Astrocyte (in vitro differentiated cells and primary cell): Measurements from ENCODE around the gene GALNT2. TPM values are rescaled to one million over a fixed set of nuclear protein-coding genes. Genes with fewer than 3 reads are reported as not detected.
A peak's percentile ranks its signal among the peaks of the same experiment; 100 is the strongest.

Experiments used
- DNase-seq: peaks from one replicate; pipeline ENCODE4 v3.0.0-alpha.2; 2010; ENCODE audit warnings: low read depth
- FAIRE-seq: peaks from 2 replicates; lab custom pipeline; 2011; peaks lifted over from hg19 to GRCh38; lab: Jason Lieb, UNC
- H2AFZ ChIP-seq: 2 replicates; pipeline ENCODE4 v1.6.0; 2012; ENCODE audit warnings: low read depth, low read length, inconsistent platforms
- H3K27ac ChIP-seq: 2 replicates; pipeline ENCODE4 v1.5.1; 2011; ENCODE audit warnings: low read depth, low read length, inconsistent platforms
- H3K27me3 ChIP-seq: 2 replicates; pipeline ENCODE4 v1.6.0; 2011; ENCODE audit warnings: low read length, inconsistent platforms; ENCODE audit not compliant: insufficient read depth
- H3K36me3 ChIP-seq: 2 replicates; pipeline ENCODE4 v1.5.1; 2011; ENCODE audit warnings: low read length, inconsistent platforms; ENCODE audit not compliant: insufficient read depth
- H3K4me1 ChIP-seq: 2 replicates; pipeline ENCODE4 v1.5.1; 2011; ENCODE audit warnings: low read length, inconsistent platforms; ENCODE audit not compliant: insufficient read depth
- H3K4me2 ChIP-seq: 2 replicates; pipeline ENCODE4 v1.6.0; 2012; ENCODE audit warnings: low read length, inconsistent platforms
- H3K4me3 ChIP-seq: 2 replicates; pipeline ENCODE4 v1.5.1; 2011; ENCODE audit warnings: low read depth, mild to moderate bottlenecking, low read length, inconsistent platforms; ENCODE audit not compliant: insufficient read depth
- H3K79me2 ChIP-seq: 2 replicates; pipeline ENCODE4 v1.6.0; 2012; ENCODE audit warnings: mild to moderate bottlenecking, low read length, inconsistent platforms; ENCODE audit not compliant: insufficient read depth
- H3K9ac ChIP-seq: 2 replicates; pipeline ENCODE4 v1.6.0; 2012; ENCODE audit warnings: mild to moderate bottlenecking, low read length, inconsistent platforms
- H3K9me3 ChIP-seq: 2 replicates; pipeline ENCODE4 v1.5.1; 2012; ENCODE audit warnings: low read depth, mild to moderate bottlenecking, low read length, inconsistent platforms; ENCODE audit not compliant: insufficient read depth
- H4K20me1 ChIP-seq: 2 replicates; pipeline ENCODE4 v1.6.0; 2012; ENCODE audit warnings: low read length, inconsistent platforms; ENCODE audit not compliant: insufficient read depth
- H3K27ac Mint-ChIP-seq: one replicate; pipeline ENCODE4 v1.8.0; 2021; ENCODE audit warnings: mild to moderate bottlenecking, mixed read lengths; ENCODE audit not compliant: unreplicated experiment
- H3K27me3 Mint-ChIP-seq: one replicate; pipeline ENCODE4 v1.8.0; 2021; ENCODE audit warnings: low read depth, mixed read lengths; ENCODE audit not compliant: unreplicated experiment
- H3K36me3 Mint-ChIP-seq: one replicate; pipeline ENCODE4 v1.8.0; 2021; ENCODE audit warnings: low read depth, mixed read lengths; ENCODE audit not compliant: unreplicated experiment
- H3K4me1 Mint-ChIP-seq: one replicate; pipeline ENCODE4 v1.8.0; 2021; ENCODE audit warnings: low read depth, mixed read lengths; ENCODE audit not compliant: unreplicated experiment
- H3K4me3 Mint-ChIP-seq: one replicate; pipeline ENCODE4 v1.8.0; 2021; ENCODE audit warnings: mild to moderate bottlenecking, moderate library complexity, mixed read lengths; ENCODE audit not compliant: unreplicated experiment
- H3K9me3 Mint-ChIP-seq: one replicate; pipeline ENCODE4 v1.8.0; 2021; ENCODE audit warnings: mild to moderate bottlenecking, mixed read lengths; ENCODE audit not compliant: unreplicated experiment
- EZH2 ChIP-seq: IDR thresholded peaks from 2 replicates; pipeline ENCODE4 v1.6.1; 2012; ENCODE audit warnings: mild to moderate bottlenecking, low read length, inconsistent platforms; ENCODE audit not compliant: insufficient read depth
- total RNA-seq: library from RNA; stranded (reverse); gene quantifications from 2 replicates; pipeline ENCODE4 v1.2.1, GENCODE V29; 2021
- TF ChIP-seq, protein P1 (sequence below): IDR thresholded peaks from 2 replicates; pipeline ENCODE4 v1.5.1; 2011; ENCODE audit warnings: low read depth, mild to moderate bottlenecking, inconsistent platforms, low read length, moderate library complexity; ENCODE audit not compliant: insufficient read depth

Gene GALNT2
- total RNA-seq, 1 donor from 2014 or later = 507 TPM

DNA sequence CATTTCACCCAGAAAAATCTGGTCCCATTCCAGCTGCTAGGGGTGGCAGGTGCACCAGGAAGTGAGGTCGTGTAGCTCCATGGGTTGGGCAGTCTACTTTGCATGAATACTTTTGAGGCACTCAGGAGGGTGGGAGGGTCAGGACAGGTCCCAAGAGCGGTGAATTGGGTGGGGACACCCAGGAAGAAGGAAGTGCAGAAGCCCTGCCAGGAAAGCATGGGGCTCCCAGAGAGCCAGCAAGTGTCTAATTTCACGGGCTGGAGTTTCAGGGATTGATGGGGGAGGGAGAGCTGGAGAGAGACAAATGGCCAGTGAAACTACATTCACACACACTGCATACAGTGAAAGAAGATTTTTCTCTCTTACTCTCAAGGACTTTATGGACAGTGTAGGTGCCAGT is 137.8 kb downstream of the GALNT2 start:
- TF ChIP-seq, protein P1, sequence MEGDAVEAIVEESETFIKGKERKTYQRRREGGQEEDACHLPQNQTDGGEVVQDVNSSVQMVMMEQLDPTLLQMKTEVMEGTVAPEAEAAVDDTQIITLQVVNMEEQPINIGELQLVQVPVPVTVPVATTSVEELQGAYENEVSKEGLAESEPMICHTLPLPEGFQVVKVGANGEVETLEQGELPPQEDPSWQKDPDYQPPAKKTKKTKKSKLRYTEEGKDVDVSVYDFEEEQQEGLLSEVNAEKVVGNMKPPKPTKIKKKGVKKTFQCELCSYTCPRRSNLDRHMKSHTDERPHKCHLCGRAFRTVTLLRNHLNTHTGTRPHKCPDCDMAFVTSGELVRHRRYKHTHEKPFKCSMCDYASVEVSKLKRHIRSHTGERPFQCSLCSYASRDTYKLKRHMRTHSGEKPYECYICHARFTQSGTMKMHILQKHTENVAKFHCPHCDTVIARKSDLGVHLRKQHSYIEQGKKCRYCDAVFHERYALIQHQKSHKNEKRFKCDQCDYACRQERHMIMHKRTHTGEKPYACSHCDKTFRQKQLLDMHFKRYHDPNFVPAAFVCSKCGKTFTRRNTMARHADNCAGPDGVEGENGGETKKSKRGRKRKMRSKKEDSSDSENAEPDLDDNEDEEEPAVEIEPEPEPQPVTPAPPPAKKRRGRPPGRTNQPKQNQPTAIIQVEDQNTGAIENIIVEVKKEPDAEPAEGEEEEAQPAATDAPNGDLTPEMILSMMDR = no peak
- TF ChIP-seq EZH2 = no peak
- peaks cover 51% of the 10 kb centered on the region for H3K4me1 Mint-ChIP-seq
- peaks cover 35% of the 10 kb centered on the region for H3K36me3 Mint-ChIP-seq
- DNase-seq = peak; percentile 28
- Histone ChIP-seq H3K4me2 (no peak overlapping the region), H2AFZ (no peak overlapping the region), H3K79me2 (peaks cover 32% of the 10 kb centered on the region), H3K9ac (no peak overlapping the region), H3K36me3 (peaks cover 5% of the 10 kb centered on the region), H4K20me1 (peaks cover 63% of the 10 kb centered on the region), H3K4me1 (peaks cover 19% of the 10 kb centered on the region), H3K4me3 (no peak overlapping the region), H3K9me3 (no peaks in the 10 kb centered on the region), H3K27me3 (no peaks in the 10 kb centered on the region), H3K27ac (no peak overlapping the region)
- no peak overlapping the region for H3K4me3 Mint-ChIP-seq
- no peaks in the 10 kb centered on the region for H3K27me3 Mint-ChIP-seq
- FAIRE-seq = no peak
- peak overlapping the region; percentile 78 for H3K27ac Mint-ChIP-seq
- no peaks in the 10 kb centered on the region for H3K9me3 Mint-ChIP-seq

DNA sequence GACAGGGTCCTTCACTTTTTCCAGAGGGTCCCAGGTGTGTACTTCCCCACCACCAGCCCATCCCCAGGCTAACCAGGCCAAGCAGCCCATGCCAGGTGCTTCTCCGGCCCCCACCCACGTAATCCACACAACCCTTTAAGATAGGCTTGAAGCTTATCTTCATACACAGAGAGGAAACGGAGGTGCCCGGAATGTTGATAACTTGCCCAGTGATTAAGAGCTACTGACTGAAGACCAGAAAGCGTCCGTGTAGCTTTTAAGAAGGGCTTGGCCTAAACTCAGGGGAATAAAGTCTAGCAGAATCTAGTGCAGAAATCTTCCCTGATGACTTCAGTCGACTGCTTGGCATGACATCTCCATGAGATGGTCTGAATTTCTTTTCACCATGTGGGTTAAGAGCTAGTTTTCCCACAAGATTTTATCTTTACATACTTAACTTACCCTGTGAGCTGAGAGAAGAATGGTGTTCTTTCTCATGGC is 138.7 kb downstream of the GALNT2 start:
- Mint-ChIP-seq H3K9me3 (no peaks in the 10 kb centered on the region), H3K27ac (no peak overlapping the region), H3K27me3 (no peaks in the 10 kb centered on the region), H3K36me3 (peaks cover 31% of the 10 kb centered on the region), H3K4me3 (no peak overlapping the region), H3K4me1 (peaks cover 54% of the 10 kb centered on the region)
- TF ChIP-seq EZH2 = no peak
- TF ChIP-seq, protein P1 = no peak
- no peaks in the 10 kb centered on the region for H3K9me3 ChIP-seq
- H3K4me2 ChIP-seq = no peak overlapping the region
- H3K27ac ChIP-seq = peak overlapping the region; percentile 28
- H3K4me1 ChIP-seq = peaks cover 29% of the 10 kb centered on the region
- no peak overlapping the region for H3K4me3 ChIP-seq
- peaks cover 27% of the 10 kb centered on the region for H3K79me2 ChIP-seq
- no peak for FAIRE-seq
- H3K9ac ChIP-seq = no peak overlapping the region
- no peaks in the 10 kb centered on the region for H3K27me3 ChIP-seq
- H3K36me3 ChIP-seq = peaks cover 5% of the 10 kb centered on the region
- H2AFZ ChIP-seq = no peak overlapping the region
- H4K20me1 ChIP-seq = peaks cover 57% of the 10 kb centered on the region
- peak; percentile 92 for DNase-seq

DNA sequence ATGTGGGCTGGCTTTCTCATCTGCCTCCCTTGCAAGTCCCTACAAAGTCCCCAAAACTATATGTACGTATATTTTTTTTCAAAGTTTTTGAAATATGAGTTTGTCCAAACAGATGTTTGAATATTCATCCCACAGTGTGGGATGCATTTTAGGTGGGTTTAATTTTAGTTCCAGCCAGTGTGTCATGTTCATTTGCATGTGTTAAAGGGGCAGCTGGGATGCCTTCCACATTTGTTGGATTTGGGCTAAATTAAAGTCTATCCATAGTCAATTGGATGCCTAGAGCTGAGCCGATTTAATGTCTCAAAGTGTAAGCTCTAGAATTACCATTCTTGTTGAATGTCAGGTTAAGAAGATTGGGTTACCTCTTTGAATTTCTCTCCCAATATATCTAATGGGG is 139.2 kb downstream of the GALNT2 start:
- no peak overlapping the region for H3K4me2 ChIP-seq

More for the DNA sequence above, 139.2 kb downstream of the GALNT2 start:
- Histone ChIP-seq H3K36me3 (peaks cover 5% of the 10 kb centered on the region), H3K4me1 (peaks cover 33% of the 10 kb centered on the region), H2AFZ (no peak overlapping the region), H3K9ac (no peak overlapping the region), H4K20me1 (peaks cover 57% of the 10 kb centered on the region), H3K4me3 (no peak overlapping the region), H3K27ac (peak overlapping the region; percentile 28), H3K9me3 (no peaks in the 10 kb centered on the region), H3K27me3 (no peaks in the 10 kb centered on the region), H3K79me2 (peaks cover 24% of the 10 kb centered on the region)
- H3K36me3 Mint-ChIP-seq = peaks cover 29% of the 10 kb centered on the region
- DNase-seq (no peak), FAIRE-seq (no peak)
- peaks cover 57% of the 10 kb centered on the region for H3K4me1 Mint-ChIP-seq
- H3K4me3 Mint-ChIP-seq = no peak overlapping the region
- no peaks in the 10 kb centered on the region for H3K27me3 Mint-ChIP-seq
- H3K27ac Mint-ChIP-seq = no peak overlapping the region
- H3K9me3 Mint-ChIP-seq = no peaks in the 10 kb centered on the region
- TF ChIP-seq, protein P1 = no peak
- TF ChIP-seq EZH2 = no peak
